GM10266 (cell line): ENCODE results near the gene TMF1.
A peak's percentile ranks its signal among the peaks of the same experiment; 100 is the strongest.

Source experiments
- DNase-seq: peaks from one replicate; pipeline ENCODE4 v3.0.0; 2012; ENCODE audit errors: extremely low spot score
- CTCF ChIP-seq: IDR thresholded peaks from 2 replicates; pipeline ENCODE4 v1.5.1; 2012; ENCODE audit warnings: mild to moderate bottlenecking, low read depth; ENCODE audit not compliant: control insufficient read depth, insufficient read depth; ENCODE audit errors: missing control alignments

TMF1 gene

GRCh38 chr3:69031635-69032034 lies 20.5 kb downstream of the TMF1 start:
- DNase-seq = no peak
- TF ChIP-seq CTCF = no peak

- DNase-seq = no peak
- TF ChIP-seq CTCF = no peak
These were observed 31.3 kb downstream of the TMF1 start for GRCh38 chr3:69020857-69021256.

GRCh38 chr3:69020424-69020823 lies 31.7 kb downstream of the TMF1 start:
- TF ChIP-seq CTCF = no peak

GRCh38 chr3:69016901-69017300 lies 35.2 kb downstream of the TMF1 start:
- DNase-seq = no peak
- TF ChIP-seq CTCF = no peak

More at GRCh38 chr3:69020424-69020823, 31.7 kb downstream of the TMF1 start:
- DNase-seq = no peak

- DNase-seq = no peak
- TF ChIP-seq CTCF = no peak
These were observed 36.0 kb downstream of the TMF1 start for GRCh38 chr3:69016102-69016501.

GRCh38 chr3:69014022-69014580 lies 38.0 kb downstream of the TMF1 start:
- no peak for TF ChIP-seq CTCF
- DNase-seq = no peak

- peak; percentile 83 for TF ChIP-seq CTCF
- DNase-seq = peak; percentile 91
These were observed 38.7 kb downstream of the TMF1 start, which contains the start of gene EOGT for GRCh38 chr3:69013253-69014021. EOGT (minus strand) TSS chr3:69013684; CDS start chr3:69009846, 3,838 bp downstream.
